Duodenal mucosa (tissue), 2 donors: ENCODE measurements around the gene SRD5A1.

Experiments
- H3K27ac ChIP-seq: one replicate; pipeline ENCODE4 v1.7.0; 2013; ENCODE audit warnings: low read depth, low read length
- H3K27me3 ChIP-seq, 2 donors: one replicate each; pipeline ENCODE4 v1.7.0; 2013; ENCODE audit warnings: low read length in 2 of 2, control low read depth in 1 of 2; ENCODE audit not compliant: insufficient read depth in 2 of 2, control insufficient read depth in 1 of 2
- H3K36me3 ChIP-seq, 2 donors: one replicate each; pipeline ENCODE4 v1.7.0; 2013; ENCODE audit warnings: low read length in 2 of 2, control low read depth in 1 of 2; ENCODE audit not compliant: insufficient read depth in 2 of 2, control insufficient read depth in 1 of 2
- H3K4me1 ChIP-seq, 2 donors: one replicate each; pipeline ENCODE4 v1.7.0; 2013; ENCODE audit warnings: low read length in 2 of 2, control low read depth in 1 of 2; ENCODE audit not compliant: insufficient read depth in 2 of 2, control insufficient read depth in 1 of 2
- H3K4me3 ChIP-seq, 2 donors: one replicate each; pipeline ENCODE4 v1.7.0; 2013; ENCODE audit warnings: low read length in 2 of 2, low read depth in 1 of 2
- H3K9ac ChIP-seq, 2 donors: one replicate each; pipeline ENCODE4 v1.7.0; 2013; ENCODE audit warnings: low read length in 2 of 2, low read depth in 1 of 2
- H3K9me3 ChIP-seq, 2 donors: one replicate each; pipeline ENCODE4 v1.7.0; 2013; ENCODE audit warnings: low read length in 2 of 2, control low read depth in 1 of 2; ENCODE audit not compliant: control insufficient read depth in 1 of 2

SRD5A1 gene

GRCh38 chr5:6623941-6624340 is 9.3 kb upstream of the SRD5A1 start:
- Histone ChIP-seq H3K36me3 (peaks cover 47 to 85% of the 10 kb centered on the region in 2 donors), H3K9ac (no peak overlapping the region), H3K9me3 (peaks cover 4 to 8% of the 10 kb centered on the region in 2 donors), H3K27ac (no peak overlapping the region), H3K4me1 (no peaks in the 10 kb centered on the region), H3K27me3 (no peaks in the 10 kb centered on the region), H3K4me3 (no peak overlapping the region)

- H3K9me3 ChIP-seq = peaks cover 4 to 8% of the 10 kb centered on the region in 2 donors
- H3K4me1 ChIP-seq = peaks cover 2 to 3% of the 10 kb centered on the region in 2 donors
- H3K27me3 ChIP-seq = no peaks in the 10 kb centered on the region
- H3K36me3 ChIP-seq = peaks cover 44 to 87% of the 10 kb centered on the region in 2 donors
- no peak overlapping the region for H3K27ac ChIP-seq
- H3K4me3 ChIP-seq = no peak overlapping the region
- no peak overlapping the region for H3K9ac ChIP-seq
Observed at GRCh38 chr5:6626508-6626907, 6.7 kb upstream of the SRD5A1 start.

GRCh38 chr5:6631441-6631840 is 1.8 kb upstream of the SRD5A1 start:
- no peaks in the 10 kb centered on the region for H3K27me3 ChIP-seq
- peaks cover 16 to 42% of the 10 kb centered on the region in 2 donors for H3K36me3 ChIP-seq
- H3K4me1 ChIP-seq = peaks cover 11 to 21% of the 10 kb centered on the region in 2 donors
- H3K9me3 ChIP-seq = no peaks in the 10 kb centered on the region
- H3K9ac ChIP-seq = peak overlapping the region in 1 of 2 donors; percentile 75
- H3K27ac ChIP-seq = no peak overlapping the region
- peak overlapping the region; percentile 95 to 96 for H3K4me3 ChIP-seq

- no peaks in the 10 kb centered on the region for H3K9me3 ChIP-seq
- peak overlapping the region; percentile 91 for H3K27ac ChIP-seq
- peaks cover 11 to 27% of the 10 kb centered on the region in 2 donors for H3K4me1 ChIP-seq
- H3K27me3 ChIP-seq = no peaks in the 10 kb centered on the region
- H3K4me3 ChIP-seq = peak overlapping the region; percentile 95 to 96
- peak overlapping the region; percentile 75 to 81 for H3K9ac ChIP-seq
- peaks cover 11 to 37% of the 10 kb centered on the region in 2 donors for H3K36me3 ChIP-seq
Observed at GRCh38 chr5:6632324-6632887, 834 bp upstream of the SRD5A1 start.

GRCh38 chr5:6633469-6634245 is 417 bp downstream of the SRD5A1 start:
- H3K4me3 ChIP-seq = peak overlapping the region; percentile 95 to 96
- no peaks in the 10 kb centered on the region for H3K27me3 ChIP-seq
- peak overlapping the region; percentile 59 to 61 for H3K9ac ChIP-seq
- H3K36me3 ChIP-seq = peaks cover 11 to 30% of the 10 kb centered on the region in 2 donors
- H3K4me1 ChIP-seq = peaks cover 11 to 27% of the 10 kb centered on the region in 2 donors
- H3K9me3 ChIP-seq = no peaks in the 10 kb centered on the region
- H3K27ac ChIP-seq = peak overlapping the region; percentile 91

GRCh38 chr5:6634306-6634705 is 1.1 kb downstream of the SRD5A1 start:
- peaks cover 6 to 23% of the 10 kb centered on the region in 2 donors for H3K36me3 ChIP-seq
- peak overlapping the region; percentile 95 to 96 for H3K4me3 ChIP-seq
- H3K4me1 ChIP-seq = peaks cover 11 to 27% of the 10 kb centered on the region in 2 donors
- H3K27me3 ChIP-seq = no peaks in the 10 kb centered on the region
- H3K9ac ChIP-seq = no peak overlapping the region
- H3K9me3 ChIP-seq = no peaks in the 10 kb centered on the region
- no peak overlapping the region for H3K27ac ChIP-seq

GRCh38 chr5:6634788-6635430 is 1.7 kb downstream of the SRD5A1 start:
- Histone ChIP-seq H3K9me3 (no peaks in the 10 kb centered on the region), H3K27me3 (no peaks in the 10 kb centered on the region), H3K36me3 (peaks cover 2 to 17% of the 10 kb centered on the region in 2 donors), H3K4me3 (no peak overlapping the region), H3K27ac (no peak overlapping the region), H3K4me1 (peaks cover 11 to 27% of the 10 kb centered on the region in 2 donors), H3K9ac (no peak overlapping the region)

GRCh38 chr5:6636293-6636692 is 3.1 kb downstream of the SRD5A1 start:
- no peak overlapping the region for H3K27ac ChIP-seq
- peaks cover 0 to 3% of the 10 kb centered on the region in 2 donors for H3K36me3 ChIP-seq
- H3K27me3 ChIP-seq = no peaks in the 10 kb centered on the region
- no peaks in the 10 kb centered on the region for H3K9me3 ChIP-seq
- no peak overlapping the region for H3K9ac ChIP-seq
- H3K4me3 ChIP-seq = no peak overlapping the region
- peaks cover 10 to 27% of the 10 kb centered on the region in 2 donors for H3K4me1 ChIP-seq

- Histone ChIP-seq H3K4me1 (peaks cover 3 to 20% of the 10 kb centered on the region in 2 donors), H3K9me3 (no peaks in the 10 kb centered on the region), H3K27ac (no peak overlapping the region), H3K36me3 (no peaks in the 10 kb centered on the region), H3K4me3 (no peak overlapping the region), H3K9ac (no peak overlapping the region), H3K27me3 (no peaks in the 10 kb centered on the region)
Observed at GRCh38 chr5:6637022-6637421, 3.8 kb downstream of the SRD5A1 start.

- no peak overlapping the region for H3K27ac ChIP-seq
- H3K4me1 ChIP-seq = peaks cover 0 to 17% of the 10 kb centered on the region in 2 donors
- H3K27me3 ChIP-seq = no peaks in the 10 kb centered on the region
- H3K9ac ChIP-seq = no peak overlapping the region
- no peak overlapping the region for H3K4me3 ChIP-seq
- H3K9me3 ChIP-seq = no peaks in the 10 kb centered on the region
- H3K36me3 ChIP-seq = no peaks in the 10 kb centered on the region
Observed at GRCh38 chr5:6637590-6637989, 4.3 kb downstream of the SRD5A1 start.
